ENCODE data around the gene DPF3. TPM values are rescaled to one million over a fixed set of nuclear protein-coding genes. Genes with fewer than 3 reads are reported as not detected.

The DPF3 gene
- total RNA-seq, 1 donor from 2014 or later = 2.9 TPM

DNA sequence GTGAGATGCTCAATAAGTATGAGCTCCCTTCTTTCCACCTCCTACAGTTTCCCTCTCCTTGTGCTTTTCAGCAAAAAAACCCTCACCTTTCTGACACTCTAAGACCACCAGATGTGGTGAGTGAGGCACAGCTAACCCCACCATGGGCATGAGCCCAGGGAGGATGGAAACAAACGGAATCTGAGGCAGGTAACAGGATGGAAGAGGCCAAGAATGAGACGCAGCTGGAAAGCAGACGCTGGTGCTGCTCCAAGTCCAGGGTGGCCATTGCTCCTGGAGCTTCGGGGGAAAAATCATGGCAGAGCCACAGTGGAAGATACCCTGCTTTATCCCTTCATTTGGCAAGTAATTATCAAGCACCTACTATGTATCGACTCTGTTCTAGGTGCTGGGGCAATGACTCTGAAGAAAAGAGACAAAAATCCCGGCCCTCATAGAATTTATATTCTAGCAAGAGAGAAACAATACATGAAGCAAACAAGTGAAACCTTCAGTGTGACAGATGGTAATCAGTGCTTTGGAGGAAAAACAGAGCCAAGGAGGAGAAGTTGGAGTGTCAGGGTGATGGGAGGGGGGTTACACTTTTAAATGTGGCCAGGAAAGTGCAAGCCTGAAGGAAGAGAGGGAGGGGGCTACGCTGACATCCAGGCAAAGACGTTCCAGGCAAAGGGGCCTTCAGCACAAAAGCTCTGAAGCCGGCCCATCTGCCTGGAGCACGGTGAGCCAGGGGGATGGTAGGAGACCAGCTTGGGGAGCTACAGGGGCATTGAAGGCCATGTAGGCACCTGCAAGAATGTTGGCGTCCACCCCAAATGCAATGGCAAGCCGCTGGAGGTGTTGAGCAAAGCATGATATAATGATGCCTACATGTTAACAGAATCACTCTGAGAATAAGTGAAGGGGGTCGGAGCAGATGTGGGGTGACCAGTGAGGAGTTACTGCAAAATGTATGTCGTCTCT lies 154.2 kb downstream of the DPF3 start:
- no peak for DNase-seq (ENCODE audit: low spot score)
- intact Hi-C loops (cut with DNase I) = no loop called here
- ATAC-seq = no peak

- DNase-seq (ENCODE audit: low spot score) (no peak), ATAC-seq (no peak)
- intact Hi-C loops (cut with DNase I) = no loop called here
These were observed 155.7 kb downstream of the DPF3 start for GRCh38 chr14:72738161-72738611.

- intact Hi-C loops (cut with DNase I) = no loop called here
- ATAC-seq (no peak), DNase-seq (ENCODE audit: low spot score) (no peak)
These were observed 156.3 kb downstream of the DPF3 start for GRCh38 chr14:72737560-72737943.

- DNase-seq (ENCODE audit: low spot score) (no peak), ATAC-seq (no peak)
- intact Hi-C loops (cut with DNase I) = no loop called here
These were observed 156.9 kb downstream of the DPF3 start for GRCh38 chr14:72736786-72737559.

DNA sequence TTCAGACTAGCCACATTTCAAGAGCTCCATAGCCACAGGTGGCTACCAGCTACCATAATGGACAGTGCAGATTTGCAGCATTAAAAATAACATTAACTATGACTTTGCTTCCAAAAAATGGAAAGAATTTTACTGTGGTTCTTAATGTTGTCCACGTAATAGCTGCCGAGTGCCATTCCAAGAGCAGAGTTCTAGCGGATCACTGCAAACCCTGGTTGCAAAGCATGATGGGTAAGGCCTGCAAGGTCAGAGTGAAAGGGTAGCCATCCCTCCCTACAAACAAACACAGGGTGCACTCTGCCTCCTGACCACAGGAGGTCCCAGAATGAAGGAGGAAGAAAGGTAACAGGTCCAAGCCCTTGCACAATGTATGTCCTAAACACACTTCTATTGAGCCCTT lies 157.6 kb downstream of the DPF3 start:
- intact Hi-C loops (cut with DNase I) = no loop called here
- DNase-seq (ENCODE audit: low spot score) = no peak
- ATAC-seq = no peak

- intact Hi-C loops (cut with DNase I) = no loop called here
- DNase-seq (ENCODE audit: low spot score) (no peak), ATAC-seq (no peak)
These were observed 161.7 kb downstream of the DPF3 start for GRCh38 chr14:72732022-72732780.

DNA sequence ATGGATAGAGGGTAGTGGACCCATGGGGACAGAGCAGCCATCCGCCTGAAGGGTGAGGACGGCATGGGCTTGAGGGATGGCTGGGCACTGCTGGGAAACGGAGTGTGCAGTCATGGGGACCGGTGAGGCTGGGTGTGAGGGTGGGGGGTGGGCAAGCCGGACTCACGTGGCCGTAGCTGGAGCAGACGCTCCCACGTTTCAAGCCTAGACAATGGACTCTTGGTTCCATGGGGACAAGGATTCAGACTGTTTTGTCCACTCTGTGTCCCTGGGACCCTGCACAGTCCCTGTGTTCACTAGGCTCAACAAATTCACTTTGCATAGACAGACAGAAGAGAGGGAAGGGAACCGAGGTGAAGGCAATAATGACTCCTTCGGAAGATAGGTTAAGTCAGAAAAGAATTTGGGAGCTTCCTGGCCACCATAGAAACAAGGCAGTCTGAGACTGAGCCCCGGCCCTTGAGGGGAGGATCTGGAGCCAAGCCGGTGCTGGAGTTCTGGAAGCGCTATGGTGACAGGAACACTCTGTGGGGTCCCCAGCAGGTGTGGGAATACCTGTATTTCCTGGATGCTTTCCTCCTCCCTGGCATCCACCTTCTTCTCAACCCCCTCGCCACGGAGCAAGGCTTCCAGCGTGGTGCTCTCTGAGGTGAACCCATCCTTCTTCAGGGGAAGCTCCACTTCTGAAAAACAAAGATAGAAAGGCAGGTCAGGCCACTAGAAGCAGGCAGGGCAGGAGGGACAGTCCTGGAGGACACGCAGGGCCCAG lies 162.5 kb downstream of the DPF3 start:
- intact Hi-C loops (cut with DNase I) = no loop called here
- ATAC-seq (no peak), DNase-seq (ENCODE audit: low spot score) (no peak)

GRCh38 chr14:72730468-72730867 lies 163.4 kb downstream of the DPF3 start:
- no peak for ATAC-seq
- DNase-seq (ENCODE audit: low spot score) = no peak
- intact Hi-C loops (cut with DNase I) = no loop called here

DNA sequence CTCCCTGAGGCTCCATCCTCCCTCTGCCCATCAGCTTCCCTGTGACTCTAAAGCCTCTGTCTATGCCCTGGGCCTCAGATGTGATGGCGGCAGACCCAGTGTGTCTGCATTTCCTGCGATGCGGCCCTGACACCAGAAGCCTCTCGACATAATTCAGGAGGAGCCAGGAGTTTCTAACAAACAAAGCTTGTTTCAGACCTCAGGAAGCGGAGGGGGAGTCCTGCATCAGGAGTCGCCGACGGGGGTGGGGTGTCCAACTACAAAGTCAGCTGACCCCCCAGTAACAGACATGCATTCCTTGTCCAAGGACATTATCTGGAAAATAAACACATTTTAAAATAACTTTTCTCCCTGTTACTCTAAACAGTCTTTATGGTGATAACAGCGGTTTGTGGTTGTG lies 167.5 kb downstream of the DPF3 start:
- intact Hi-C loops (cut with DNase I) = no loop called here
- no peak for DNase-seq (ENCODE audit: low spot score)
- peak; percentile 36 for ATAC-seq

- ATAC-seq (peak; percentile 75), DNase-seq (ENCODE audit: low spot score) (no peak)
- intact Hi-C loops (cut with DNase I) = no loop called here
These were observed 169.9 kb downstream of the DPF3 start for GRCh38 chr14:72723858-72724530.

DNA sequence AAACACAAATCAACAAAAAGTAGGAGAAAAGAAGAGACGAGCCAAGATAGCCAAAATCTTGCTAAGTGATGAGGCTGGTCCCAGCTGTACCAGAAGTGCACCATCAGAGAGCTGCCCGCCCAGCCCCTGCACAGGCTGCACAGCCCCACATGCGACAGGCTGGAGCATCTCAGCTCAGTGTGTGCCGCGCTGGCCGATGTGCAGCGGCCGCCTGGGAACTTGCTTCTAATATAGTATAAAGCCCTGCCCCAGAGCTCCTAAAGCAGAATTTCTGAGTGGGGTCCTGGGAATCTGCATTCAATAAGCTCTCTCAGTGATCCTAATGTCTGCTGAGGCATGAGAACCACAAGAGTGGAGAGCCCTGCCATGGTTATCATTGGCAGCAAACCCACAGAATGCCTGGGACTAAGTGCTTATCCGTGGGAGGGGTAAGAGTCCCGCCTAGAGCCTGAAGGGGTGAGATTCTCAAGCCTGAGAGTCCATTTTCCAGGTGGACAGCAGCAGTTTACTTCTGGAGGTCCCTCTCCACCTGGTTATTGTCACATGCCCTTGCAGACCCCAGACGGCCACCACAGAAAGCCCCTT lies 171.6 kb downstream of the DPF3 start:
- intact Hi-C loops (cut with DNase I) = no loop called here
- ATAC-seq (no peak), DNase-seq (ENCODE audit: low spot score) (no peak)

- intact Hi-C loops (cut with DNase I) = no loop called here
- ATAC-seq (no peak), DNase-seq (ENCODE audit: low spot score) (no peak)
These were observed 172.8 kb downstream of the DPF3 start for GRCh38 chr14:72721083-72721482.

DNA sequence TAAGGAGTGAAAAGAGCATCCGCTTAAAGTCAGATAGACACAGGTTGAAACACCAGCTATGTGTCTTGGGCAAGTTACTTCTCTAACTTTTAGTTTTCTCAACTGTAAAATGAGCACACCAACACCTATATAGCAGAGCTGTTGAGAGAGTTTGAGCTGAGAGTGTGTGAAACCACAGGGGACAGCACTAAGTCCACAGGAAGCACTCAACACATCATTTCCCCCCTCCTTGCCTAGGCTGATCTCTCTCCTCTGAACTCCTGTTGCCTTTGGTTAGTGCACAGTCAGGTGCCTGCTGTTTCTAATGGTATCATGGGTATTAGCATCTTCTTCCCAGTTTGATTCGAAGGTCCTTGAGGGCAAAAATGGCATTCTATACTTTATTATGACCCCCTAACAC lies 176.7 kb downstream of the DPF3 start:
- intact Hi-C loops (cut with DNase I) = no loop called here
- no peak for ATAC-seq
- no peak for DNase-seq (ENCODE audit: low spot score)

GRCh38 chr14:72716476-72716875 lies 177.4 kb downstream of the DPF3 start:
- DNase-seq (ENCODE audit: low spot score) = no peak
- intact Hi-C loops (cut with DNase I) = no loop called here
- ATAC-seq = no peak

DNA sequence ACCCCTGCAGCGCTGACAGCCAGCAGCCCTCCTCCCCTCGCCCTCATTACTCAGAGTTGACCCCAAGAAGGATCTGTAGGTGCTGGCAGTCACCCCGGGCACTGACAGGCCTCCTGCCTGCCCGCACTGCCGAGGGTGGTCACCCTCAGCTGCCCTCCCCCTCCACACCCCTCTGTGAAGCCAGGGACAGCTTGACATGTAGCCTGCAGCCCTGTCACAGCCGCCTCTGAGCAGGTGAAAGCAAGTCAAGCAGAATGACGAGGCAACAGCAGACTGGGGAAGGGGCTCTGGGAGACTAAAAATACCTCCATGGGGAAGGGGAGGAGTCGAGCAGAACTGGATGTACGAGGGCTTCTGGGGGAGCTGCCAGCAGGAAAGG lies 178.1 kb downstream of the DPF3 start:
- intact Hi-C loops (cut with DNase I) = no loop called here
- no peak for ATAC-seq
- DNase-seq (ENCODE audit: low spot score) = no peak

DNA sequence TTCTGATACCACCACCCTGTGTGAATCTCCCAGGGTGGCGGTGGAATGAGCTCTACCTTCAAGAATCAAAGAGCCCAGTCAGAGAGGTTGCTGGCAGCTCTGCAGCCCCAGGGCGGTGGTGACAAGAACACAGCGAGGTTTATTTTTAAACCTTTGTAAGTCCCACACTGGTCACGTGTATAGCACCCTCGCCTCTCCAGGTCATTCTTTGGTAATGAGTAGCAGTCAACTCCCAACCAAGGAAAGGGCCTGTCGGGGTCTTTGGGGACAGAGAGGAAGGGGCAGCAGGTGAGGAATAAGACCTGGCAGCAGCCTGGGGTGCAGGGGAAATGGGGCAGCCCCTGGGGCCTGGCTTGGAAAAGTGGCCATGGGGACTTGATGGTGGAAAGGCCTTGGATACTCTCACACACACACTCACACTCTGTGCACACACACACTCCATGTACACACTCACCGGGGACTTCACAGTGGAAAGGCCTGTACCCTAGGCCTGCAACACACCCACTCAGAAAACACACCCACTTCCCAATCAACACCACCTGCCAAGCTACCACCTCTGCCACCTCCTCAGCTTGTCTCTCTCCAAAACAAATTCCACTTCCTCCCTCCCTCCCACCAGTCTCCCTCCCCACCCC lies 178.6 kb downstream of the DPF3 start:
- intact Hi-C loops (cut with DNase I) = no loop called here
- DNase-seq (ENCODE audit: low spot score) (no peak), ATAC-seq (no peak)

DNA sequence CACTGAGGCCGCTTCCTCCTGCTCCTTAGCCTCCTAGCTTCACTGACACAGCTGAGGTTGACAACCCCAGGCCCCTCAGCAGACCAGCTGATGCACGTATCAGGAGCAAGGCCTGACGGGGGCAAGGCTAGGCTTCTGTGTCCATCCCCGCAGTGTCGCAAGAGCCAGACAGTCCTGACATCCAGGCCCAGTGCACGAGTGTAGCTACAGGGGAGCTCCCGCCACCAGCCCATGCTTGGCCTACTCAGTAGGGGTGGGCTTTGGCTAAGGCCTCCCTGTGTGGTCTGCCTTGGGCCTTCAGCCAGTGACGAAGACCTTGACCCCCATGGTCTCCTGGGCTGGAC lies 179.1 kb downstream of the DPF3 start:
- DNase-seq (ENCODE audit: low spot score) = no peak

GRCh38 chr14:72714094-72714493 lies 179.8 kb downstream of the DPF3 start:
- no peak for ATAC-seq
- intact Hi-C loops (cut with DNase I) = no loop called here

More for the DNA sequence above, 179.1 kb downstream of the DPF3 start:
- no peak for ATAC-seq
- intact Hi-C loops (cut with DNase I) = no loop called here

More at GRCh38 chr14:72714094-72714493, 179.8 kb downstream of the DPF3 start:
- no peak for DNase-seq (ENCODE audit: low spot score)

All from sciatic nerve (tissue), 2 donors.